Loucy (cell line): ENCODE data around the gene ITGA11.

Source experiments
- CTCF ChIP-seq: fragments of 200-600 bp; sonication (generic); conservative IDR thresholded peaks from 2 replicates; pipeline ENCODE4 v1.5.1; 2014; ENCODE audit warnings: mild to moderate bottlenecking, antibody characterized with exemption, low read length
- EZH2phosphoT487 ChIP-seq: fragments of 200-600 bp; IDR thresholded peaks from 2 replicates; pipeline ENCODE4 v1.6.1; 2018; ENCODE audit warnings: antibody characterized with exemption, mild to moderate bottlenecking, moderate library complexity, borderline replicate concordance

- no peak for TF ChIP-seq CTCF
- no peak for TF ChIP-seq EZH2phosphoT487
These were observed 13.4 kb upstream of the ITGA11 start for GRCh38 chr15:68445351-68445750.
